Measurements from ENCODE around the gene SLC38A11. TPM values are rescaled to one million over a fixed set of nuclear protein-coding genes. Genes with fewer than 3 reads are reported as not detected.

SLC38A11 gene
- total RNA-seq, 1 experiment from 2014 or later, result 6.8 TPM

DNA sequence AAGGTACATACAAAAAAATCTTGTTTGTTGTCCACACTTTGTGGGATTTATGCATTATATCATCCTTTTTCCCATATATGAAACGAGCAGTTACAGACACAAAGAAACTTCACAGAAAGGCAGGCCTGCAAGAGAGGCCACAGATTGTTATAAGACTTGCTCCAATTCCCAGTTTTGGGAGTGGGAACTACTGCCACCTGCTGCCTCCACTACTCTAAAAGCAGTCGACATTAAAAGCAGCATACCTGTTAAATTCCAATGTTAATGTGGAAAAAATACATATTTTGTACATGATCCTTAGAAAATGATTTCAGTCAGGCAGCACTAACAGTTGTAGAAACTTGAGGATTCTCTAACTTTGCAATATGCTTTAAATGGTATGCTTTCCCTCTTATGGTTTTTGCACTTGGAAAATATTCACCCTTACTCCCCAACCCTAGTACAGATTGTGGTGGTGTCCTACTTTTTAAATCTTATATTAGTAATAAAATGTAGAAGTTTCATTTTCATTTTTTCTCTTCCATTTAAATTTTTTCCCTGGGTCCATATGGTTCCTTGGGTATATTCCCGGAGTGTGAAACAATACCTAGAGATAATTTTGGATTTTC is 37.9 kb downstream of the SLC38A11 start:
- DNase-seq (ENCODE audit: low spot score), result peak; percentile 72

DNA sequence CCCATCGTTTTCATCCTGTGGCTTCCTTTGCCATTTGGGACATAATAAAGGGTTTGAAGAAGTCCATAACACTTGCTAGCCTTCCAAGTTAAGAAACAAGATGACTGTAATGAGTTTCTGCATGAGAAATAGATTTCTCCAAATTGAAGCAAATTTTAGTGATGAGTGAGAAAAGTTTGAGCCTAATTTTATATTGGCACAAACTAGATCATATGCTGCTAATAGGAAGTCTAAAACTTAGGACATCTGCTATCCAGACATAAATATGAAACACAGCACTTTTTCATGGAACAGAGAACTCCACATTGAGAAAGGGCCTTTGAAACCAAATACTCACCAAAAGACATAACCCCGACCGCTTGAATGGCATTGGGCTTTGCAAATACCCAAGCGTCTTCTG is 39.8 kb downstream of the SLC38A11 start:
- no peak for DNase-seq (ENCODE audit: low spot score)

DNA sequence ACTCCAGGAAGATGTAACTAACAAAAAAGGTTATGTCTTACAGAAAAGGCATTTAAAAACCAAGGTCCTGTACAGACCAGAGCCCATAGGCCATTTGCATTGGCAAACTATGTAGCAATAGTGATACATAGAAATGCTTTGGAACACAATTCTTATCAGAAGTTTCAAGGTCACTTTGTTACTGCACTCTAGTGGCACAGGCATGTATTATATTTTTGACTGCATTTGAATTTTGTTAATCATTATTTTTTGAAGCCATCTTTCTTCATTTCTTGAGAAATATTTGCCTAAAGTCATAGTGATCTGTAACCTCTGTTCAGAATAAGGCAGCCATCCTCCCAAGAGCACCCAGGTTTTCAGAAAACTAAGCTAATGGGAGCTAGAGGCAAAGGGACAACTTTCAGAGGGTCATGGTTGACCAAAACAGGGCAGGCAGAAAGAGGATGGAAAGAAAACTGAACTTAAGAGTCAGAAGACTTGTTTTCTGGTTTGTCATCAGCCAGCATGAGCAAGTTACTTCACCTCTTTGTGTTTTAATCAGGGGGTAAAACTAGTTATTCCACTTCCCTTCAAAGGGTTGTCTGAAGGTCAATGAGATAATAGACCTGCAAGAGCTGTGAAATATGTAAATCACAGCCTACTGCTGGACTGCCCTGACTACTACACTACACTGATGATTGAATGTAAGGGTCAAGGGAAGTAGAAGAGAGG is 41.5 kb downstream of the SLC38A11 start:
- DNase-seq (ENCODE audit: low spot score), result peak; percentile 74

DNA sequence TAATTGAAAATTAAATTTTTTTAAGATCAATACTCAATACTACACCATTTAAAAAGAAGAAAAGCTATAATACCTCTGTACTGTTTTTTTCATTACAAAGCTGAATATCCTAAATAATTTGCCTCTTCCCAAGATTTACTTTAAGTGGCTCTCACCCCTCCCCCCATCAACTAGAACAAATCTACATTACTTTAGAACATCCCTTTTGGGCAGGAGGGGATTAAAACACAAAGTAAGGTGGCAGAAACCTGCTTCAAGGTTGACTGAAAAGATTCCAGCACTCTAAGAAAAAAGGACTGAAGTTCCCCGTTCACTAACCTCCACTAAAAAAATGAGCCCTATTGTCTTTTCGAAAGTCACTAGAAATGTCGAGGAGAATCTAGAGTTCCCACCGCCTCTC is 42.3 kb downstream of the SLC38A11 start:
- DNase-seq (ENCODE audit: low spot score), result no peak

DNA sequence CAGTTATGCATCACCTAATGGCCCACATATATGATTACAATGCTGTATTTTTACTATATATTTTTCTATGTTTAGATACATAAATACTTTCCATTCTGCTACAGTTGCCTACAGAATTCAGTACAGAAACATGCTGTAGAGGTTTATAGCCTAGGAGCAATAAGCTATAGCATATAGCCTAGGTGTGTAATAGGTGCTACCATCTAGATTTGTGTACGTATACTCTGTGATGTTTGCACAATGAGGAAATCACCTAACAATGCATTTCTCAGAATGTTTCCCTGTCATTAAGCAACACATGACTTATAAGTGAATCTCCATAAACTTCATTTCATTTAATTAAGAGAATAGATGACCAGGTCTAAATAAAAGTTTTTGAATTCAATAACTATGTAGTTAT is 43.5 kb downstream of the SLC38A11 start:
- no peak for DNase-seq (ENCODE audit: low spot score)

DNA sequence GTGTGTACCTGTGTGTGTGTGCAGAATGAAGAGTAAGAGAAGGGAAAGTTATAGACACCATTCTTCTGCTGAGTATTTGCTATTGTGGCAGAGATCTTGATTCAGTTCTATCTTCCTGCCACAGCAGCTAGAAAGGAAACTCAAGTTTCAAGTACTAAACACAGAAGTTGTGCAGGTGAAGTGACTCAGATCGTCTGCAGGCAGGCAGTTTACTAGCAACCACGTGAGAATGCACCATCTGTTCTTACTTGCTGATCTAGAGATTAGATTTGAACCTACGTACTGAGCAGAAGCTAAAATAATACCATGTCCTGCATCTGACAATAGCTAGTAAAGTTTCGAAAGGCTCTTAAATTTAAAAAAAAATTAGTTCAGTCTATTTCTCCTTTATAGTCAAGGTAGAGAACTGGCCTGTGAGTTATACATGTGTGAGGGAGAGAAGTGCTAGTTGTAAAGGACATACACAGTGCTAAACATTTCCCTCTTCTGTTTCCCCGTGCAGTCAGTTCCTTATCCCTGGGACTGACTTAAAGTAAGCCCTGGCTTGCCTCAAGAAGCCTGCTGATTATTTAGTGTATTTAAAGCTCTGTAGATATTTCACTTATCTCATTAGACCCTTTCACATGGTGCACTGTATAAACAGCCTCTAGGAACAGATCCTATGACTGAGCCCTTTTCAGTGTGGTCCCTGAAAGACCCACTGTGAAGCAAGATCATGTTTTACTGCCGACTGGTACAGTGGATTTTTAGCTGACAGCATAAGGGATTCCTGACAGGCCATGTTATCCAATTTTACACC is 45.0 kb downstream of the SLC38A11 start:
- DNase-seq (ENCODE audit: low spot score), result peak; percentile 69

DNA sequence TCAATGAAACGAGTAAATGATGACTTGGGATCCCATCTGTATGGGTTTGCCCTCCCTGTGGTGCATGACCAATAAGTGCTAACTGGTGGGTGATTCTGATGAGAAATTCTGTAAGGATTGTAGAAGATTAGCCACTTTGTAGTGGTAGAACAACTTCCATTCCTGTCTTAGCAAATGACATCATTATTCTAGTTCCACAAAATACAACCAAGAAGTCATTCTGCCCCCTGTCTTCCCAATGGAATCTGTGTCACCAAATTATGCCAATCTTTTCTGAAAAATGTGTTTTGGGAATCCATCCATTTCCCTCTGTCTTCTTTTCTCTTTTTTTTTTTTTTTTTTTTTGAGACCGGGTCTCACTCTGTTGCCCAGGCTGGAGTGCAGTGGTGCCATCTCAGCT is 48.4 kb downstream of the SLC38A11 start:
- no peak for DNase-seq (ENCODE audit: low spot score)

DNA sequence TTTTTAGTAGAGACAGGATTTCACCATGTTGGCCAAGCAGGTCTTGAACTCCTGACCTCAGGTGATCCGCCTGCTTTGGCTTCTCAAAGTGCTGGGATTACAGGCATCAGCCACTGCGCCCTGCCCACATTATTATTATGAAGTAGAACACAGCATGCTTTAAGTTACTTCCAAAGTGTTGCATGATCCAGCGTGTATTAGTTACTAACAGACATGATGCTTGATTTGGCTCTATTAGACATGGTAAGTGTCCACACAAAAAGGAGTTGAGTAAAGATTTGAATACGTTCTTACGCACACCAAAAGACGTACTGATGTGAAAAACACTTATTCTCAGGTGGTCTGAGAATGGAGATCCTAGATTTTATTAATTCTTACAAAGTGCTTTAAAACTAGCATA is 50.0 kb downstream of the SLC38A11 start:
- no peak for DNase-seq (ENCODE audit: low spot score)

DNA sequence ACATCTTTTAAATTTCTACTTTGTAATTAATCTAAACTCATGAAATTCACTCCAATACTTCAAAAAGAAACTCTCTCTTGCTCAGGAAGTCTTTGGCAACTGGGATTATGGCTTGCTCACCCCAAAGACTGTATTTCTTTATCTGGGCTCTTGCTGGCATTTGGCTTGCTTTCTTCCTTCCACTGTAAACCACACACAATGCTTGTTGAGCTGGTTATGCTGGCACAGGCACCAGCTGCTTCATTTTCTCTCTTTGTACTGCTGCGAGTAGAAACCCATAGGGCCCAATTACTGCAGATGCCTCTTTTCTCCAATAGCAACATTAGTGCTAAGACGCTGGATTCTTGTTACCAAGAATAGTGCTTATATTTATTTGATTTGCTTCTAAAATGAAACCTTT is 51.4 kb downstream of the SLC38A11 start:
- no peak for DNase-seq (ENCODE audit: low spot score)

DNA sequence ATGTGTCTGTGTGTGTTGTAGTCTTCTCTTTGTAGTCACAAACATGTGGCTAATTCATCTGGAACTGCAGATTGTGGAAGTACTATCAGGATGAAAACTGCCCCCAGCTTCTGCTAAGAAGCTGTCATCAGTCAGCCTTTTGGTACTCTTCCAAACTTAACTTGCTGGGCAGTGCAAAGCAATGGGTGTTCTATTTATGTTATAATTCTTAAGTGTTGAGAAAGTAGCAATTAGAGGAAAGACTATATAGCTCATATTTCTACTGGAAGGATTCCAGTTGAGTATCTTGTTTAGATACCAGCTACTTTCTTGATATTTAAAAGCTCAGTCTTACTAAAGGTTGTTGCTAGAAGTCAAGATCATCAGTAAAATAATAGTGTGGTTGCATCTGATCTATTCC is 52.1 kb downstream of the SLC38A11 start:
- no peak for DNase-seq (ENCODE audit: low spot score)

DNA sequence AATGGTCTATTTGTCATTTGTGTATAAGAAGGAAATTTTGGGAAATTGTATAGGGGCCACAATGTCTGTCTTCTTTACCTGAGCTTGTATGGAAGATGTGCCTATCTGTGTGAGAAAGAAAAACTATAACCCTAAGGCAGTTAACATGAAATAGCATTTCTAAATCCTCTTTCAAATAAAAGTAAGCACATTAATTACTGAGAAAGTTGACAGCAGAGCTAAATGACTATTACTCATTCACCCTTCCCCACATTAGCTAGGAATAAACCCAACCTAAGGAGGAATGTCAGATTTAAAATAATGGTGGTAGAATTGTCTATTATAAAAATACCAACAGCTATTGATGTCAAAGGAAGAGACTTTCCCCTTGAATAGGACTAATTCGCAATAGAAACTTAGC is 56.2 kb downstream of the SLC38A11 start:
- DNase-seq (ENCODE audit: low spot score), result no peak

DNA sequence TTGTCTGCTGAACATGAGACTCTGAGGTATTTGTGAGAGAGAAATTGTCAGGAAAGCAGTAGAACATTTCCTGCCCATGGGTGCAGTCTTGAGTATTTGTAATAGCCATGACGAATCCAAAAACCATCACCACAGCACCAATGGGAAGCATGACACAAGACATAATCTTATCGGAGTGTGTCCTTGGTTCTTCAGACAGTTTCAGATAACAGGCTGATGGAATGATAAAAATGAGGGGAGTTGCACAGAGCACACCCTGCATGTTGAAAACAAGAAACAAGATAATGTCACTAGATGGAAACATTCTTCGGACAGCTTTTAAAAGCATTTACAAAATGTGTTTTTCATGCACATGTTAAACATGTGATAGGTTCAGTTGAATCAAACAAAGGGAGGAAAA is 56.9 kb downstream of the SLC38A11 start:
- DNase-seq (ENCODE audit: low spot score), result no peak

DNA sequence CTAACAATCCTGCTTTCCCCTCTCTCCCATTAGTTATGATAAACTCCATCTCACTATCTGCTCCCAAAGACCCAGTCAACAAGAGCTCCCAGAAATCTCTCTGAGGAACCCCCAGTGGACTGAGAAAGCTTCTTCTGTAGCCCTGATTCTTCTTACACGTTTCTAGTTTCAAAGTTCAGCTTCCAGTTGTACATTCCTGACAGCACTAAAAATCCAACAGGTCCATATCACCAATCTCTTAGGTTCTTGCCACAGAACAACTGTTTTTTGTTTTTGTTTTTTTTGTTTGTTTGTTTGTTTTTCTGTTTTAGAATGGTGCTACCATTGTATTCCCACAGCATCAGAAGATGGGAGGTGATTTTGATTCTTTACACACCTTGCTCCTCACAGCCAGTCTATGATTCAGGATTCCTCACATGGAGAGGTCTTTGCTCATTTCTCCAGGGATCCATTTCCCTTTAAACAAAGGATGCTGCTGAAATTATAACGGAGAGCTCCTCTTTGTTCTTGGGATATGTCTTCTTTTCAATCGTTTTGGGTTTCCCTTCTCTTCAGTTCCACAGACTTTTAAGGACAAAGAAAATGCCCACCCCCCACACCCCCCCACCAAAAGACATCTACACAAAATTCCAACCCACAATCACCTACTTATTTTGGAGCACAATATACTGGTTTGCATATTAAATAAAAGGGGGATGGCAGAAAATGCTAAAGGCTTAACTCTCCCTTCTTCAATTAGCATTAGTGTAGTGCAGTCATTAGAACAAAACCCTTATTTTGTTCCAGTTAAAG is 57.7 kb downstream of the SLC38A11 start:
- DNase-seq (ENCODE audit: low spot score), result no peak

DNA sequence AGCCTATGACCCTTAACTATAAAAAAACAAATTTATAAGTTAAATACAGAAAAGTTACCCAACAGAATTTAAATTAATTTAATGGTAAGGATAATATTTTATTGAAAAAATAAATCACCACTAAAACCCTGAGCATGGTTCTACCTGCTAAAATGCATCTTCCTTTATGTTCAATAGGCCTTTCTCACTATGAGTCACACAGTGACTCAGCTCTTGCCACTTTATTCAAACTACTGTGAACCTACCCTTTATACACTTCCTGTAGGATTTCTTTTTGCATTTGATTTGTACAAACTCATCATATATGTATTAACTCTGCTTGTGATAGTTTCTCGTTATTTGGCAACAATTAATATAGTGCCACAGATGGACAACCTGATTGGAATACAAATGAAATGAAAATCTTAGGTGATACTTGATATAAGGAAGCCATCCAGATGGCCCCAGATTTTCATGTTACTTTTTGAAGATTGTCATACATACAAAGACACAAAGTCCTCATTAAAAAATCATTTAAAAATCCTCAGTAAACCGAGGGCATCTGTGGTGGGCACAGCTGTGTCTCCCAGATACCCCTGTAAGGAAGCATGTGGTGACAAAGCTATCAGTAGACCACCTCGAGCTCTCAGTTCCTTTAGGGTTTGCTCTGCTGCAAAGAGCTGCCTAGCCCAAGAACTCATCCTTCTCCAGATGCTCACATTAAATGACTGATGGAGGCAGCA is 58.5 kb downstream of the SLC38A11 start:
- peak; percentile 65 for DNase-seq (ENCODE audit: low spot score)

DNA sequence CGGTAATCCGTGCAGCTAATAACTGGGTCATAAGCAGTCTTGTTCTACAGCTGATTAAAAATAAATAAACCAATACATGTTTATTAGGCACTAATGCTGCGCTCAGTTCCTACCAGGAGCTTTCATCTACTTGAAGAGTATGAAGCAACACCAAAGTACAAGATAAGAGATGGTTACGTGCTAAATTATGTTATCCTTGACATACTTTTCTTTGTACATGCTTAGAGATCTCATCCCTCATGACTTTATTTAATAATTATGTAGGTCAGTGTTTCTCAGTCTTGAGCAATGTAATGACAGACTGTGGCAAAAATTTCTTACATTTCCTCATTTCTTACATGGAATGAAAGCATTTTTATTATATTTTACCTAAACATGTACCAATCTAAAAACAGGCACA is 59.1 kb downstream of the SLC38A11 start:
- peak; percentile 20 for DNase-seq (ENCODE audit: low spot score)

DNA sequence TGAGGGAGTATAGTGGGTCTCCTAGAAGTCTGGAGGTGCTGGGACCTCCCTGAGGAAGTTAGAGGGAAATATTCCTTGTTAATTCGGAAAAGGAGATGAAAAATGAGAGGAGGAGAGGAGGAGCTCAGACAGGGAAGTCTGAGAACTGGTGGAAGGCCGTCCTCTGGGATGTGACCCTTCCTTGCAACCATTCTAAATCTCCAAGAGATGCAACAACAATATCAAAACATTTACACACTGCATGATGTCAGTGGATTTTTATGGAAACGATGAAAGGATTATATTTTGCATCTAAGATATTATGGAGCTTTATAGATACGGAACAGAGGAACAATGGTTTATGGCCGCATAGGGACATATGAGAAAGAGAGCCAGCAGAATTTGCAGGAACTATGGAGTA is 63.9 kb downstream of the SLC38A11 start:
- DNase-seq (ENCODE audit: low spot score), result no peak

DNA sequence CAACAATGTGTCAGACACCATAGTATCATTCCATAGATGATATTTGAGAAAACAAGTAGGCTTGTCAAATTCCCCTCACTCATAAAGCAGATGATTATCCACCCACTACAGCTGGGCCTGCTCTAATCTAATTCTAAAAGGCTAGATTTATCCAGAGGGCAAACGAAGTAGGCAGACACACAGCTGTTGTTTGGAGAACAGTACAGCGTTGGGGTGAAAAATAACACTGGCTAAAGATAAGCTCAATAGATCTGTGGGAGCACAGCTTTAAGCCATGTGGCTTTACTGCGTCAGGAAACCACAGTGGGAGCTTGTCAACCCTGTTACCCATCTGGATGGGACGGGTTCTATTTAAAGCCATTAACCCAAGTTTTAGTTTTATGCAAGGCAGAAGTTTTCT is 64.8 kb downstream of the SLC38A11 start:
- no peak for DNase-seq (ENCODE audit: low spot score)

DNA sequence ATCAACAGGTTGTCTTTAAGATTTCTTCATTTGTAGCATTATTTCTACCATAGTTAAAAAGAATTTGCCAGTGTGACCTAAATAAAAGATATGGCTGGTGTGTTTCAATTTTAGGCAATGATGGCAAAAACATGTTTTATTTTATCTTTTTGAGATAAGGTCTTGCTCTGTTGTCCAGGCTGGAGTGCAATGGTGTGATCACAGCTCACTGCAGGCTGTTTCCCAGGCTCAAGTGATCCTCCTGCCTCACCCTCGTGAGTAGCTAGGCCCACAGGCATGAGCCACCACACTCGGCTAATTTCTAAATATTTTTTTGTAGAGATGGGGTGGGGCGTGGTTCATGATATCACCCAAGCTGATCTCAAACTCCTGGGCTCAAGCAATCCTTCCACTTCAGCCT is 66.7 kb downstream of the SLC38A11 start:
- DNase-seq (ENCODE audit: low spot score), result no peak

DNA sequence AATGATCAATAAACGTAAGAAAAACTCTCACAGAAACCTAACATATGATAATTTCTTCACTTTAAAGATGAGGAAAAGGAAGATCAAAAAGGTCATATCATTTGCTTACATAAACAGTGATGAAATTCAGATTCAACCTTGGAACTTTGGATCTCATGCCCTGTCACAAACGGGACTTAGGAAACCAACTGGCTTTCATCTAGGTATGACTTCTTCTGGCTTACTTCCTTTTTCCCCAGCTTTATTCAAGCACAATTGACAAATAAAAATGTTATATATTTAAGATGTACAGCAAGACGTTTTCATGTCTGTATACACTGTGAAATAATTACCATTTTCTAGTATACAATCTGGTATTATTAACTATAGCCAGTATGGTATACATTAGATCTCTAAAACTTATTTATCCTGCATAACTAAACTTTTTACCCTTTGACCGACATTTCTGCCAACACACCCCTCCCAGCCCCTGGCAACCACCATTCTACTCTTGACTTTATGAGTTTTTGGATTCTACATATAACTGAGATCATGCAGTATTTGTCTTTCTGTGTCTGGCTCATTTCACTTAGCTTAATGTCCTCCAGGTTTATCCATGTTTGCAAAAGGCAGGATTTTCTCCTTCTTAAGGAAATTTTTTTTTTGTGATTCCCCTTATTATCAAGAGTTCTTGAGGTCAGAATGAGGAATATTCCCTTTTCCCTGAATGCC is 67.7 kb downstream of the SLC38A11 start:
- DNase-seq (ENCODE audit: low spot score), result no peak

DNA sequence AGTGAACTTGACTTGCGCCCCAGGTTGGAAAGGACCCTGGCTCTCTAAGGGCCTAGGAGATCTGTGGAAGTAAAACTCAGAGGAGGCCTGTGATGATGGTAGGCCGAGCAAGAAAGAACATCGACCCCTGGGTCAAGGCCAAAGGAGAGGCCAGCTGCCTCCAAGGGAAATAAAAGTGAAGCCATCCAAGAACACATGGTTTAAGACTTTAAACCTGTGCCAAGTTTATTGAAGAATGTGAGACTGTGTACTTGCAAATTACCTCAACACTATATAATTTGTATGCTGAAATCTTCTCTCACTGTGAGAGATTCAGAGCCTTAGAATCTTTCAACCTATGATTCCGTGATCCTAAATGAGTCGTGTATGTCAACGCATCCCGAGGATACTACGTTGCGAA is 73.0 kb downstream of the SLC38A11 start:
- DNase-seq (ENCODE audit: low spot score), result no peak

DNA sequence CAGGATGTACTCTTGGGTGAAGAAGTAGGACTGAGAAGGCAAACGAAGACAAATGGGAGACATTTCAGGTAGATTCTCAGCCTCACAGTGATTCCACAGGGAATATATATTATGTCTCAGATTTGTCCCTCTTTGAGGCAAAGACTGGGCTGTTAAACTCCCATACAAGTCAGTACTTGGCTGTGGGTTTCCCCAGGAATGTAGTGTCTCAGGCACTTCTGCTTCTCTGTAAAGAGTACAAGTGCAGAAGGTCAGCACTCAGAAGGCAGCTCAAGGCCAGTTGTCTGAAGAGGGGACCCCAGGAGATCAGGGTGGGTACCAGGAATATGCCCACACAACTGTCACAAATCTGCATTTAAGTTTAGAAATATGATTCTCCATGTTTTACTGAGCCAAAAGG is 73.8 kb downstream of the SLC38A11 start:
- DNase-seq (ENCODE audit: low spot score), result no peak

Data from HT-29 (cell line).